Right atrium auricular region (tissue), 2 donors: Measurements from ENCODE around the gene SLC7A6OS. TPM values are rescaled to one million over a fixed set of nuclear protein-coding genes. Genes with fewer than 3 reads are reported as not detected.
A peak's percentile ranks its signal among the peaks of the same experiment; 100 is the strongest.

Experiments
- DNase-seq: peaks from one replicate; pipeline ENCODE4 v3.0.0-alpha.2; 2019; ENCODE audit warnings: low spot score
- H3K27ac ChIP-seq, 2 donors: fragments of 200-600 bp; sonication (generic); 1 replicate in 1 of 2; 2 replicates in 1 of 2; pipeline ENCODE4 v1.5.1; 2016 to 2019
- H3K27me3 ChIP-seq, 2 donors: fragments of 200-600 bp; sonication (generic); one replicate each; pipeline versions ENCODE4 v1.5.1 to v1.6.0; 2017 to 2019
- H3K36me3 ChIP-seq: fragments of 200-600 bp; sonication (generic); one replicate; pipeline ENCODE4 v1.5.1; 2016
- H3K4me1 ChIP-seq, 2 donors: fragments of 200-600 bp; sonication (generic); one replicate each; pipeline versions ENCODE4 v1.5.1 to v1.6.0; 2017 to 2019
- H3K4me3 ChIP-seq, 2 donors: fragments of 200-600 bp; sonication (generic); 1 replicate in 1 of 2; 2 replicates in 1 of 2; pipeline ENCODE4 v1.5.1; 2017 to 2019; ENCODE audit warnings: mild to moderate bottlenecking in 1 of 2, moderate library complexity in 1 of 2
- H3K9me3 ChIP-seq, 2 donors: fragments of 200-600 bp; sonication (generic); one replicate each; pipeline ENCODE4 v1.5.1; 2019
- CTCF ChIP-seq, 2 donors: fragments of 200-600 bp; sonication (generic); IDR thresholded peaks; one replicate each; pipeline ENCODE4 v1.5.1; 2019; ENCODE audit warnings: antibody characterized with exemption in 2 of 2
- total RNA-seq, 2 donors: library from RNA; depleted of rRNA; stranded (reverse); fragments of >200 nt; gene quantifications; one replicate each; pipeline ENCODE4 v1.1.0, GENCODE V29; 2016

Gene SLC7A6OS
- total RNA-seq, 2 donors from 2014 or later: 6.8 to 8.6 TPM

GRCh38 chr16:68324336-68324735, 13.6 kb upstream of the SLC7A6OS start:
- H3K27ac ChIP-seq: no peak overlapping the region
- H3K4me1 ChIP-seq: no peaks in the 10 kb centered on the region
- no peak for TF ChIP-seq CTCF (IDR thresholded peaks at IDR 0.05)
- H3K36me3 ChIP-seq: peaks cover 37% of the 10 kb centered on the region
- DNase-seq: no peak
- H3K9me3 ChIP-seq: no peaks in the 10 kb centered on the region
- H3K4me3 ChIP-seq: no peak overlapping the region
- no peaks in the 10 kb centered on the region for H3K27me3 ChIP-seq

- H3K9me3 ChIP-seq: no peaks in the 10 kb centered on the region
- H3K27ac ChIP-seq: no peak overlapping the region
- no peak for TF ChIP-seq CTCF (IDR thresholded peaks at IDR 0.05)
- DNase-seq: no peak
- no peaks in the 10 kb centered on the region for H3K27me3 ChIP-seq
- no peak overlapping the region for H3K4me3 ChIP-seq
- H3K4me1 ChIP-seq: no peaks in the 10 kb centered on the region
- peaks cover 33% of the 10 kb centered on the region for H3K36me3 ChIP-seq
These were observed 8.6 kb upstream of the SLC7A6OS start for GRCh38 chr16:68319185-68319908.

GRCh38 chr16:68313116-68313515, 2.4 kb upstream of the SLC7A6OS start:
- TF ChIP-seq CTCF (IDR thresholded peaks at IDR 0.05): no peak
- H3K4me1 ChIP-seq: peaks cover 0 to 27% of the 10 kb centered on the region in 2 donors
- no peak overlapping the region for H3K4me3 ChIP-seq
- no peak overlapping the region for H3K27ac ChIP-seq
- no peaks in the 10 kb centered on the region for H3K9me3 ChIP-seq
- no peaks in the 10 kb centered on the region for H3K27me3 ChIP-seq
- peaks cover 9% of the 10 kb centered on the region for H3K36me3 ChIP-seq
- DNase-seq: no peak

GRCh38 chr16:68310437-68310773, 341 bp downstream of the SLC7A6OS start:
- peak overlapping the region; percentile 58 to 88 for H3K4me3 ChIP-seq
- peaks cover 6% of the 10 kb centered on the region for H3K36me3 ChIP-seq
- no peak for DNase-seq
- no peaks in the 10 kb centered on the region for H3K27me3 ChIP-seq
- no peak for TF ChIP-seq CTCF (IDR thresholded peaks at IDR 0.05)
- H3K4me1 ChIP-seq: peaks cover 0 to 27% of the 10 kb centered on the region in 2 donors
- H3K27ac ChIP-seq: peak overlapping the region; percentile 69 to 80
- H3K9me3 ChIP-seq: no peaks in the 10 kb centered on the region

- H3K9me3 ChIP-seq: no peaks in the 10 kb centered on the region
- no peaks in the 10 kb centered on the region for H3K27me3 ChIP-seq
- TF ChIP-seq CTCF (IDR thresholded peaks at IDR 0.05): no peak
- peak overlapping the region; percentile 58 to 88 for H3K4me3 ChIP-seq
- peaks cover 12% of the 10 kb centered on the region for H3K36me3 ChIP-seq
- peaks cover 0 to 27% of the 10 kb centered on the region in 2 donors for H3K4me1 ChIP-seq
- H3K27ac ChIP-seq: no peak overlapping the region
- DNase-seq: no peak
These were observed 947 bp downstream of the SLC7A6OS start for GRCh38 chr16:68309799-68310198.

- Histone ChIP-seq H3K4me1 (peaks cover 0 to 24% of the 10 kb centered on the region in 2 donors), H3K27ac (no peak overlapping the region), H3K36me3 (peaks cover 42% of the 10 kb centered on the region), H3K4me3 (no peak overlapping the region), H3K27me3 (no peaks in the 10 kb centered on the region), H3K9me3 (no peaks in the 10 kb centered on the region)
- no peak for DNase-seq
- TF ChIP-seq CTCF (IDR thresholded peaks at IDR 0.05): no peak
These were observed 4.1 kb downstream of the SLC7A6OS start for GRCh38 chr16:68306633-68307032.
